Hepatocyte (in vitro differentiated cells): ENCODE data around the gene SRRM4. TPM values are rescaled to one million over a fixed set of nuclear protein-coding genes. Genes with fewer than 3 reads are reported as not detected.
A peak's percentile ranks its signal among the peaks of the same experiment; 100 is the strongest.

Source experiments
- DNase-seq: peaks from one replicate; pipeline ENCODE4 v3.0.0-alpha.2; 2016; ENCODE audit warnings: low spot score
- H2AFZ ChIP-seq: fragments of 200-600 bp; sonication (generic); 2 replicates; pipeline ENCODE4 v1.6.0; 2016; ENCODE audit warnings: antibody characterized with exemption, mild to moderate bottlenecking
- H3K27ac ChIP-seq: fragments of 200-600 bp; sonication (generic); 2 replicates; pipeline ENCODE4 v1.5.1; 2016; ENCODE audit warnings: mild to moderate bottlenecking
- H3K27me3 ChIP-seq: fragments of 200-600 bp; sonication (generic); 2 replicates; pipeline ENCODE4 v1.6.1; 2016
- H3K36me3 ChIP-seq: fragments of 200-600 bp; sonication (generic); replicated peaks from 2 replicates; pipeline ENCODE4 v1.5.1; 2016; ENCODE audit warnings: low read depth; ENCODE audit not compliant: insufficient read depth
- H3K4me1 ChIP-seq: fragments of 200-600 bp; sonication (generic); 2 replicates; pipeline ENCODE4 v1.5.1; 2016; ENCODE audit warnings: mild to moderate bottlenecking, moderate library complexity; ENCODE audit not compliant: insufficient read depth
- H3K4me2 ChIP-seq: fragments of 200-600 bp; sonication (generic); 2 replicates; pipeline ENCODE4 v1.6.0; 2016
- H3K4me3 ChIP-seq: fragments of 200-600 bp; sonication (generic); 2 replicates; pipeline ENCODE4 v1.5.1; 2016; ENCODE audit warnings: mild to moderate bottlenecking
- H3K79me2 ChIP-seq: fragments of 200-600 bp; sonication (generic); 2 replicates; pipeline ENCODE4 v1.6.0; 2017; ENCODE audit warnings: mild to moderate bottlenecking
- H3K9me2 ChIP-seq: fragments of 200-600 bp; sonication (generic); replicated peaks from 2 replicates; pipeline ENCODE4 v1.6.0; 2017; ENCODE audit warnings: mild to moderate bottlenecking; ENCODE audit not compliant: insufficient read depth
- H3K9me3 ChIP-seq: fragments of 200-600 bp; sonication (generic); 2 replicates; pipeline ENCODE4 v1.5.1; 2016; ENCODE audit warnings: low read depth, mild to moderate bottlenecking
- H4K20me1 ChIP-seq: fragments of 200-600 bp; sonication (generic); 2 replicates; pipeline ENCODE4 v1.6.0; 2016; ENCODE audit warnings: mild to moderate bottlenecking; ENCODE audit not compliant: insufficient read depth, poor library complexity, severe bottlenecking
- EZH2 ChIP-seq: fragments of 200-600 bp; sonication (generic); IDR thresholded peaks from 2 replicates; pipeline ENCODE4 v1.6.1; 2016; ENCODE audit warnings: antibody characterized with exemption, mild to moderate bottlenecking, borderline replicate concordance
- EZH2phosphoT487 ChIP-seq: fragments of 200-600 bp; sonication (generic); IDR thresholded peaks from one replicate; pipeline ENCODE4 v1.6.1; 2018; ENCODE audit warnings: antibody characterized with exemption, mild to moderate bottlenecking, low read depth, moderate library complexity; ENCODE audit not compliant: unreplicated experiment, severe bottlenecking
- WGBS: methylation state at CpG from one replicate; pipeline ENCODE4 v1.1.6; 2016; ENCODE audit warnings: low lambda C conversion rate; ENCODE audit errors: missing lambda C conversion rate; 5-methylcytosine and 5-hydroxymethylcytosine counted together
- polyA plus RNA-seq: library from polyadenylated mRNA; unstranded; fragments of >200 nt; fragmentation: Nextera tagmentation; extraction: Ambion mirVana; gene quantifications from 2 replicates; pipeline ENCODE4 v1.2.1, GENCODE V29; 2016
- total RNA-seq: library from RNA; depleted of rRNA; stranded (reverse); fragments of >200 nt; gene quantifications from 2 replicates; pipeline ENCODE4 v1.2.3, GENCODE V29; 2014
- TF ChIP-seq, protein P1 (sequence below): fragments of 200-600 bp; sonication (generic); IDR thresholded peaks from 2 replicates; pipeline ENCODE4 v1.5.1; 2016; ENCODE audit warnings: antibody characterized with exemption, mild to moderate bottlenecking; ENCODE audit not compliant: poor library complexity

Gene SRRM4
- total and polyA plus RNA-seq, 2 experiments from 2014 or later = 0.03 to 0.05 TPM

DNA sequence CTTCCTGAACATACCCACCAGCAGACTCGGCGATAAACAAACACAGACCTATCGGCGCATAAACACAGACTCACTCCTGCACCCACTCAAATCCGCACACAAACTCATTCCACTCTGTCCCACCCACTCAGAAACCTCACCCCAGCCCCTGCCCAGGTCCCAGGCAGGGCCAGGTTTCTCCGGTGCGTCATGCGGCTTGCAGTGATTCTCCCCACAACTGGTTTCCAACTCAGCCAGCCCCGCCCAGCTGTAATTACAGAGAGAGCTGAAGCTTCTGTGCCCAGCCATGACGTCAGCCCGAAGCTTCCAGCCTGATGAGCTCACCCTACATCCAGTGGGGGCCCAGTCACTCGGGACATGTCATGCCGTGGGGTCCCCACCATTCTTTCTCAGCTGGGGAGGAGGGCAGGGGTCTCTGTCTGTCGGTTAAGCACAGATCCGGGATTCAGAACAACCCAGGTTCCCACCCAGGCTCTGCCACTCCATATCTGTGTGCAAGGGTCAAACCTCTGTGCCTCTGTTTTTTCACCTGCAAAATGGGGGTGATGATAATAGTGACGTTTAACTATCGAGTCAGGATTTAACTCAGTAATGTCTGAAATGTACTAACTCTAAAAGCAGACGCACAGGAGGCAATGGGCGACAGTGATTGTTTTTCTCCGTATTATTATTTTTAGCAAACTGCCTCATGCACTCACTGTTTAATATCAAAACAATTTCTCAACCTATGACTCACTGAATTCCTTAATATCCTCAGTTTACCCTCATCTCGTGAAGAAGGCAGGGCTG lies 195.1 kb downstream of the SRRM4 start:
- peaks cover 12% of the 10 kb centered on the region for H3K79me2 ChIP-seq
- H3K36me3 ChIP-seq = no peaks in the 10 kb centered on the region
- peak overlapping the region; percentile 47 for H3K4me2 ChIP-seq
- H3K4me3 ChIP-seq = no peak overlapping the region
- no peaks in the 10 kb centered on the region for H3K9me3 ChIP-seq
- TF ChIP-seq, protein P1, sequence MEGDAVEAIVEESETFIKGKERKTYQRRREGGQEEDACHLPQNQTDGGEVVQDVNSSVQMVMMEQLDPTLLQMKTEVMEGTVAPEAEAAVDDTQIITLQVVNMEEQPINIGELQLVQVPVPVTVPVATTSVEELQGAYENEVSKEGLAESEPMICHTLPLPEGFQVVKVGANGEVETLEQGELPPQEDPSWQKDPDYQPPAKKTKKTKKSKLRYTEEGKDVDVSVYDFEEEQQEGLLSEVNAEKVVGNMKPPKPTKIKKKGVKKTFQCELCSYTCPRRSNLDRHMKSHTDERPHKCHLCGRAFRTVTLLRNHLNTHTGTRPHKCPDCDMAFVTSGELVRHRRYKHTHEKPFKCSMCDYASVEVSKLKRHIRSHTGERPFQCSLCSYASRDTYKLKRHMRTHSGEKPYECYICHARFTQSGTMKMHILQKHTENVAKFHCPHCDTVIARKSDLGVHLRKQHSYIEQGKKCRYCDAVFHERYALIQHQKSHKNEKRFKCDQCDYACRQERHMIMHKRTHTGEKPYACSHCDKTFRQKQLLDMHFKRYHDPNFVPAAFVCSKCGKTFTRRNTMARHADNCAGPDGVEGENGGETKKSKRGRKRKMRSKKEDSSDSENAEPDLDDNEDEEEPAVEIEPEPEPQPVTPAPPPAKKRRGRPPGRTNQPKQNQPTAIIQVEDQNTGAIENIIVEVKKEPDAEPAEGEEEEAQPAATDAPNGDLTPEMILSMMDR = no peak
- TF ChIP-seq EZH2 (no peak), EZH2phosphoT487 (no peak)
- peaks cover 24% of the 10 kb centered on the region for H3K4me1 ChIP-seq
- no peaks in the 10 kb centered on the region for H4K20me1 ChIP-seq
- no peaks in the 10 kb centered on the region for H3K9me2 ChIP-seq
- H3K27ac ChIP-seq = peak overlapping the region; percentile 60
- no peak overlapping the region for H2AFZ ChIP-seq
- no peaks in the 10 kb centered on the region for H3K27me3 ChIP-seq
- WGBS = 53% methylated on average over 20 of the region's 21 CpGs
- DNase-seq = peak; percentile 96

DNA sequence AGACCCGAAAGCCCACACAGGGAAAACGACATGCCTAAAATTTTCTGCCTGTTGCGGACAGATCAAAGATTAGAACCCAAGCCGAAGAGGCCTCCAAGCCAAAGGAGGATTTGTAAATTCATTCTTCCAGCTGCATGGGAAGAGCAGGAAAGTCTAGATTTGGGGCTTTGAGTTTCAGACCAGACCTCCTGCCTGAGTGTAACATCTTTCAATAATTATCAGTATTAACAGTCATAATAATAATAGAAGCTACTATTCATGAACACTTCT lies 195.7 kb downstream of the SRRM4 start:
- DNase-seq = no peak
- TF ChIP-seq EZH2 (no peak), EZH2phosphoT487 (no peak)
- TF ChIP-seq, protein P1 = no peak
- H3K79me2 ChIP-seq = peaks cover 15% of the 10 kb centered on the region
- H3K9me3 ChIP-seq = no peaks in the 10 kb centered on the region
- H4K20me1 ChIP-seq = no peaks in the 10 kb centered on the region
- H3K4me3 ChIP-seq = no peak overlapping the region
- no peaks in the 10 kb centered on the region for H3K36me3 ChIP-seq
- H3K4me2 ChIP-seq = no peak overlapping the region
- peaks cover 24% of the 10 kb centered on the region for H3K4me1 ChIP-seq
- no peaks in the 10 kb centered on the region for H3K27me3 ChIP-seq
- 80% methylated on average over 4 of the region's 4 CpGs for WGBS
- H3K9me2 ChIP-seq = no peaks in the 10 kb centered on the region
- peak overlapping the region; percentile 58 for H3K27ac ChIP-seq
- H2AFZ ChIP-seq = no peak overlapping the region

DNA sequence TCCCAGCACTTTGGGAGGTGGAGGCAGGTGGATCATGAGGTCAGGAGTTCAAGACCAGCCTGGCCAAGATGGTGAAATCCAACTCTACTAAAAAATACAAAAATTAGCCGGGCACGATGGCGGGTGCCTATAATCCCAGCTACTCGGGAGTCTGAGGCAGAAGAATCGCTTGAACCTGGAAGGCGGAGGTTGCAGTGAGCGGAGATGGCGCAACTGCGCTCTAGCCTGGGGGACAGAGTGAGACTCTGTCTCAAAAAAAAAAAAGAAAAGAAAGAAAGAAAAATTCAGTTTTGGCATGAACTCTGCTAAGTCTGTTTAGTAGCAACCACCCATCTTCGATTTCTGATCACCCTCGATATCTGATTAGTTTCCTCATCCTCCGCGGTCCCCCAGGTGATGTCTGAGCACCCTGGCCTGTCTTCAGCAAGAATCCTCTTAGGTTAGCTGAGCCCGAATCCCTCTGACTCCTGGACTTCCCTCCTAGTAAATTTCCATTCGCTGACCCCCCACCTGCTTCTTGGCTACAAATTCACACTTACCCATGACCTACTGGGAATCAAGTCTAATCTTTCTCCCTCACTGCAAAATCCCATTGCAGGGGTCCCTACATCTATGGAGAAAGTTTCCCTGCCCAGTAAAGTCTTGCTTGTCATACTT lies 196.5 kb downstream of the SRRM4 start:
- Histone ChIP-seq H3K4me3 (no peak overlapping the region), H3K36me3 (no peaks in the 10 kb centered on the region), H4K20me1 (no peaks in the 10 kb centered on the region), H3K79me2 (peaks cover 24% of the 10 kb centered on the region), H2AFZ (no peak overlapping the region), H3K27me3 (no peaks in the 10 kb centered on the region), H3K9me3 (no peaks in the 10 kb centered on the region), H3K9me2 (no peaks in the 10 kb centered on the region), H3K27ac (peak overlapping the region; percentile 30), H3K4me2 (peak overlapping the region; percentile 77), H3K4me1 (peaks cover 24% of the 10 kb centered on the region)
- no peak for DNase-seq
- no peak for TF ChIP-seq EZH2phosphoT487
- 94% methylated on average over 15 of the region's 15 CpGs for WGBS

DNA sequence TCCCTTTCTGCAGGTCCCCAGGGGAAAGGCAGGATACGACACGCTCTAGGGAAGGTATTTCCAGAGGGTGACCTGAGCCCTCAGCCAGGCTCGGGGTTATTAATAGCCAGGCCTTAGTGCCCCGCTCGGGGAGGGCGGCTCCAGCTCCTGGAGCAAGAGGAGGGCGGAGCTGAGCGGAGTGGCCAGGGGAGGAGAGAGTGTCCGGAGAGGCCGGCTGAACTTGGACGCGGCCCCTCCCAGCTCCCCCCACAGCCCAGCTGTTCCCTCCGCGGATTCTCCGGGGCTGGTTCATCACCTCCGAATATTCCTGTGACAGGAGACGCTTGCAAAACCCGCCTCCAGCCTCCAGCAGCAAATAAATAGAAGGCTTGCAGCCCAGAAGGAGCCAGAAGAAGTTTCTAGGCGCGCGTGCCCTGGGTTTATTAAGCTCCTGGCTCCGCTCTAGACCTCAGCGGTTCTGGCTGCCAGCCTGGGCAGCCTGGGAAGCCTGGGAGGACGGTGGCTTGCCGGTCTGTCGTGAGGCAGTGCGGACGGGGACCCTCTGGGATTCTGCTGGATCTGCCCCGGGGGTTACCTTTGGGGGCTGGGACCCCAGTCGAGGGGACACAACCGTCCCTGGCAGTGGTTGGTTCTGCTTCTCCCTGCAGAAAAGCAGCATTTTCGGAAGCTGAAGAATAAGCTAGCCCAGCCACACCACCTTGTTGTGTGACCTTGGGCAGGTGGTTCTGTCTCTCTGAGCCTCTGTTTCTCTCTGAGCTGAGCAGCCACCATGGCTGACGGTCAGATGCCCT lies 197.4 kb downstream of the SRRM4 start, which contains the start of gene HSPB8:
Gene HSPB8 (plus strand): TSS at position 388 of the 791 bp plus-strand sequence. CDS start 382 bp downstream, at position 770.
- Histone ChIP-seq H3K79me2 (peaks cover 27% of the 10 kb centered on the region), H3K36me3 (no peaks in the 10 kb centered on the region), H4K20me1 (no peaks in the 10 kb centered on the region), H2AFZ (no peak within 1 kb of the TSS), H3K4me3 (peak within 1 kb of the TSS; percentile 12), H3K9me3 (no peaks in the 10 kb centered on the region), H3K4me2 (peak within 1 kb of the TSS; percentile 77), H3K27ac (peak within 1 kb of the TSS; percentile 95), H3K4me1 (peaks cover 24% of the 10 kb centered on the region), H3K9me2 (no peaks in the 10 kb centered on the region), H3K27me3 (no peaks in the 10 kb centered on the region)
- WGBS = 9% methylated on average over 33 of the region's 33 CpGs
- no peak for TF ChIP-seq EZH2
- TF ChIP-seq EZH2phosphoT487 = no peak
- TF ChIP-seq, protein P1 = no peak
- DNase-seq = peak; percentile 93
